SU-DHL-6 (cell line): ENCODE data around the gene GIMAP1.

ENCODE experiments used
- CTCF ChIP-seq: fragments of 200-600 bp; sonication (generic); IDR thresholded peaks from one replicate; pipeline ENCODE4 v1.5.1; 2017; ENCODE audit warnings: antibody characterized with exemption, mild to moderate bottlenecking, low read length, moderate library complexity; ENCODE audit not compliant: insufficient read depth, poor library complexity, severe bottlenecking
- EZH2phosphoT487 ChIP-seq: fragments of 200-600 bp; sonication (generic), shearing (Covaris generic); conservative IDR thresholded peaks from 2 replicates; pipeline ENCODE4 v1.6.1; 2018; ENCODE audit warnings: mild to moderate bottlenecking, antibody characterized with exemption, low read length, moderate library complexity, mixed read lengths

GRCh38 chr7:150685219-150686029 is 31.0 kb upstream of the GIMAP1 start, which contains the start of gene GIMAP2:
- TF ChIP-seq CTCF (no peak), EZH2phosphoT487 (no peak)
